SK-N-SH treated with all-trans-retinoic acid at 6 μM for 48 hours (cell line): ENCODE results near the gene WDR44.

Source experiments
- ATAC-seq: fragments of 200-7000 bp; cut with Tn5 transposase; 3 replicates; pipeline ENCODE4 v1.9.1; 2020; ENCODE audit warnings: mild to moderate bottlenecking, moderate library complexity
- BACH2 ChIP-seq: fragments of 250-450 bp; sonication (Bioruptor Pico); IDR thresholded peaks from 2 replicates; pipeline ENCODE4 v1.9.0; 2021; ENCODE audit warnings: mild to moderate bottlenecking, borderline replicate concordance
- ESRRG ChIP-seq: fragments of 250-450 bp; sonication (Bioruptor Pico); IDR thresholded peaks from 2 replicates; pipeline ENCODE4 v1.6.1; 2021; ENCODE audit warnings: mild to moderate bottlenecking
- GLIS3 ChIP-seq: fragments of 250-450 bp; sonication (Bioruptor Pico); IDR thresholded peaks from 2 replicates; pipeline ENCODE4 v1.5.0; 2020; ENCODE audit warnings: mild to moderate bottlenecking, moderate library complexity
- ISL1 ChIP-seq: fragments of 250-450 bp; sonication (Bioruptor Pico); IDR thresholded peaks from 2 replicates; pipeline ENCODE4 v2.1.2; 2022; ENCODE audit warnings: mild to moderate bottlenecking, moderate library complexity
- OSR1 ChIP-seq: fragments of 250-450 bp; sonication (Bioruptor Pico); IDR thresholded peaks from 2 replicates; pipeline ENCODE4 v1.8.0; 2022; ENCODE audit warnings: moderate library complexity, mild to moderate bottlenecking, inconsistent platforms
- PPARA ChIP-seq: fragments of 250-450 bp; sonication (Bioruptor Pico); IDR thresholded peaks from 2 replicates; pipeline ENCODE4 v1.5.0; 2020; ENCODE audit warnings: mild to moderate bottlenecking, borderline replicate concordance
- TCF4 ChIP-seq: fragments of 250-450 bp; sonication (Bioruptor Pico); IDR thresholded peaks from 2 replicates; pipeline ENCODE4 v1.8.0; 2021; ENCODE audit warnings: mild to moderate bottlenecking, moderate library complexity, borderline replicate concordance
- TOX ChIP-seq: fragments of 250-450 bp; sonication (Bioruptor Pico); IDR thresholded peaks from 2 replicates; pipeline ENCODE4 v1.8.0; 2021; ENCODE audit warnings: mild to moderate bottlenecking, moderate library complexity, borderline replicate concordance
- ZFP3 ChIP-seq: fragments of 250-450 bp; sonication (Bioruptor Pico); IDR thresholded peaks from 2 replicates; pipeline ENCODE4 v1.5.0; 2020; ENCODE audit warnings: mild to moderate bottlenecking, moderate library complexity
- ZNF565 ChIP-seq: fragments of 450-650 bp; formaldehyde crosslinking; conservative IDR thresholded peaks from 2 replicates; pipeline ENCODE4 v1.5.0; 2020; ENCODE audit warnings: low read depth, mild to moderate bottlenecking, moderate library complexity
- ZNF70 ChIP-seq: fragments of 450-650 bp; formaldehyde crosslinking; IDR thresholded peaks from 2 replicates; pipeline ENCODE4 v1.5.0; 2020; ENCODE audit warnings: mild to moderate bottlenecking, moderate library complexity
- ZNF8 ChIP-seq: fragments of 450-650 bp; formaldehyde crosslinking; IDR thresholded peaks from 2 replicates; pipeline ENCODE4 v1.5.0; 2020; ENCODE audit warnings: mild to moderate bottlenecking, moderate library complexity
- TF ChIP-seq, protein P1 (sequence below): fragments of 250-450 bp; sonication (Bioruptor Pico); IDR thresholded peaks from 2 replicates; pipeline ENCODE4 v1.8.0; 2020; ENCODE audit warnings: mild to moderate bottlenecking, moderate library complexity, borderline replicate concordance
- TF ChIP-seq, protein P2 (sequence below): fragments of 250-450 bp; sonication (Bioruptor Pico); IDR thresholded peaks from 2 replicates; pipeline ENCODE4 v1.5.1; 2021; ENCODE audit warnings: mild to moderate bottlenecking, moderate library complexity
- TF ChIP-seq, protein P3 (sequence below): fragments of 250-450 bp; sonication (Bioruptor Pico); IDR thresholded peaks from 2 replicates; pipeline ENCODE4 v1.5.0; 2020; ENCODE audit warnings: mild to moderate bottlenecking, moderate library complexity
- TF ChIP-seq, protein P4 (sequence below): fragments of 250-450 bp; sonication (Bioruptor Pico); IDR thresholded peaks from 2 replicates; pipeline ENCODE4 v1.8.0; 2021; ENCODE audit warnings: low read depth, mild to moderate bottlenecking, moderate library complexity, borderline replicate concordance
- TF ChIP-seq, protein P5 (sequence below): fragments of 250-450 bp; sonication (Bioruptor Pico); IDR thresholded peaks from 2 replicates; pipeline ENCODE4 v1.5.1; 2020; ENCODE audit warnings: low read depth, mild to moderate bottlenecking, moderate library complexity

Gene WDR44

DNA sequence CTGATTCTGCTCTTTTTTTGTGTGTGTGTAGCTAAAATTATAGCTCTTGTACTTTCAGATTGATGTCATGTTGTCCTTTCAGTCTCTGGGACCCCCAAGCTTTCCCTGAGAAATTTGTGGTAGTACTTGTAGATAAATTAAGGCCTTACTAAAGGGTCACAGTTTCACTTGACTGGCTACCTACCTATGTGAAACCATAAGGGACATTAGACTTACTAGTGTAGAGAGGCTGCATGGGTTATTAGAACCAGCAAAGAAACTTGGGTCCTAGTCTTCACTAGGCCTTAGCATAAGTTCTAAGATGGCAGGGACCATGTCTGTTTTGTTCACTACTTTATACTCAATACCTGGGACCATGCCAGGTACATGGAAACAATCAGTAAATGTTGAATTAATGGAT lies 21.4 kb downstream of the WDR44 start:
- TF ChIP-seq PPARA (no peak), BACH2 (no peak), TCF4 (no peak), ZNF565 (CRISPR knock-in tag) (no peak), TOX (CRISPR knock-in tag) (no peak), ESRRG (CRISPR knock-in tag) (no peak), ZNF8 (no peak), ZNF70 (CRISPR knock-in tag) (no peak), ZFP3 (CRISPR knock-in tag) (no peak), GLIS3 (CRISPR knock-in tag) (no peak)
- TF ChIP-seq, protein P1, sequence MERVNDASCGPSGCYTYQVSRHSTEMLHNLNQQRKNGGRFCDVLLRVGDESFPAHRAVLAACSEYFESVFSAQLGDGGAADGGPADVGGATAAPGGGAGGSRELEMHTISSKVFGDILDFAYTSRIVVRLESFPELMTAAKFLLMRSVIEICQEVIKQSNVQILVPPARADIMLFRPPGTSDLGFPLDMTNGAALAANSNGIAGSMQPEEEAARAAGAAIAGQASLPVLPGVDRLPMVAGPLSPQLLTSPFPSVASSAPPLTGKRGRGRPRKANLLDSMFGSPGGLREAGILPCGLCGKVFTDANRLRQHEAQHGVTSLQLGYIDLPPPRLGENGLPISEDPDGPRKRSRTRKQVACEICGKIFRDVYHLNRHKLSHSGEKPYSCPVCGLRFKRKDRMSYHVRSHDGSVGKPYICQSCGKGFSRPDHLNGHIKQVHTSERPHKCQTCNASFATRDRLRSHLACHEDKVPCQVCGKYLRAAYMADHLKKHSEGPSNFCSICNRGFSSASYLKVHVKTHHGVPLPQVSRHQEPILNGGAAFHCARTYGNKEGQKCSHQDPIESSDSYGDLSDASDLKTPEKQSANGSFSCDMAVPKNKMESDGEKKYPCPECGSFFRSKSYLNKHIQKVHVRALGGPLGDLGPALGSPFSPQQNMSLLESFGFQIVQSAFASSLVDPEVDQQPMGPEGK (CRISPR knock-in tag), result no peak
- TF ChIP-seq, protein P2, sequence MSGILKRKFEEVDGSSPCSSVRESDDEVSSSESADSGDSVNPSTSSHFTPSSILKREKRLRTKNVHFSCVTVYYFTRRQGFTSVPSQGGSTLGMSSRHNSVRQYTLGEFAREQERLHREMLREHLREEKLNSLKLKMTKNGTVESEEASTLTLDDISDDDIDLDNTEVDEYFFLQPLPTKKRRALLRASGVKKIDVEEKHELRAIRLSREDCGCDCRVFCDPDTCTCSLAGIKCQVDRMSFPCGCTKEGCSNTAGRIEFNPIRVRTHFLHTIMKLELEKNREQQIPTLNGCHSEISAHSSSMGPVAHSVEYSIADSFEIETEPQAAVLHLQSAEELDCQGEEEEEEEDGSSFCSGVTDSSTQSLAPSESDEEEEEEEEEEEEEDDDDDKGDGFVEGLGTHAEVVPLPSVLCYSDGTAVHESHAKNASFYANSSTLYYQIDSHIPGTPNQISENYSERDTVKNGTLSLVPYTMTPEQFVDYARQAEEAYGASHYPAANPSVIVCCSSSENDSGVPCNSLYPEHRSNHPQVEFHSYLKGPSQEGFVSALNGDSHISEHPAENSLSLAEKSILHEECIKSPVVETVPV (CRISPR knock-in tag), result no peak
- TF ChIP-seq, protein P3, sequence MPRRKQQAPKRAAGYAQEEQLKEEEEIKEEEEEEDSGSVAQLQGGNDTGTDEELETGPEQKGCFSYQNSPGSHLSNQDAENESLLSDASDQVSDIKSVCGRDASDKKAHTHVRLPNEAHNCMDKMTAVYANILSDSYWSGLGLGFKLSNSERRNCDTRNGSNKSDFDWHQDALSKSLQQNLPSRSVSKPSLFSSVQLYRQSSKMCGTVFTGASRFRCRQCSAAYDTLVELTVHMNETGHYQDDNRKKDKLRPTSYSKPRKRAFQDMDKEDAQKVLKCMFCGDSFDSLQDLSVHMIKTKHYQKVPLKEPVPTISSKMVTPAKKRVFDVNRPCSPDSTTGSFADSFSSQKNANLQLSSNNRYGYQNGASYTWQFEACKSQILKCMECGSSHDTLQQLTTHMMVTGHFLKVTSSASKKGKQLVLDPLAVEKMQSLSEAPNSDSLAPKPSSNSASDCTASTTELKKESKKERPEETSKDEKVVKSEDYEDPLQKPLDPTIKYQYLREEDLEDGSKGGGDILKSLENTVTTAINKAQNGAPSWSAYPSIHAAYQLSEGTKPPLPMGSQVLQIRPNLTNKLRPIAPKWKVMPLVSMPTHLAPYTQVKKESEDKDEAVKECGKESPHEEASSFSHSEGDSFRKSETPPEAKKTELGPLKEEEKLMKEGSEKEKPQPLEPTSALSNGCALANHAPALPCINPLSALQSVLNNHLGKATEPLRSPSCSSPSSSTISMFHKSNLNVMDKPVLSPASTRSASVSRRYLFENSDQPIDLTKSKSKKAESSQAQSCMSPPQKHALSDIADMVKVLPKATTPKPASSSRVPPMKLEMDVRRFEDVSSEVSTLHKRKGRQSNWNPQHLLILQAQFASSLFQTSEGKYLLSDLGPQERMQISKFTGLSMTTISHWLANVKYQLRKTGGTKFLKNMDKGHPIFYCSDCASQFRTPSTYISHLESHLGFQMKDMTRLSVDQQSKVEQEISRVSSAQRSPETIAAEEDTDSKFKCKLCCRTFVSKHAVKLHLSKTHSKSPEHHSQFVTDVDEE (CRISPR knock-in tag), result no peak
- TF ChIP-seq, protein P4, sequence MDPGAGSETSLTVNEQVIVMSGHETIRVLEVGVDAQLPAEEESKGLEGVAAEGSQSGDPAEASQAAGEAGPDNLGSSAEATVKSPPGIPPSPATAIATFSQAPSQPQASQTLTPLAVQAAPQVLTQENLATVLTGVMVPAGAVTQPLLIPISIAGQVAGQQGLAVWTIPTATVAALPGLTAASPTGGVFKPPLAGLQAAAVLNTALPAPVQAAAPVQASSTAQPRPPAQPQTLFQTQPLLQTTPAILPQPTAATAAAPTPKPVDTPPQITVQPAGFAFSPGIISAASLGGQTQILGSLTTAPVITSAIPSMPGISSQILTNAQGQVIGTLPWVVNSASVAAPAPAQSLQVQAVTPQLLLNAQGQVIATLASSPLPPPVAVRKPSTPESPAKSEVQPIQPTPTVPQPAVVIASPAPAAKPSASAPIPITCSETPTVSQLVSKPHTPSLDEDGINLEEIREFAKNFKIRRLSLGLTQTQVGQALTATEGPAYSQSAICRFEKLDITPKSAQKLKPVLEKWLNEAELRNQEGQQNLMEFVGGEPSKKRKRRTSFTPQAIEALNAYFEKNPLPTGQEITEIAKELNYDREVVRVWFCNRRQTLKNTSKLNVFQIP (CRISPR knock-in tag), result no peak
- ATAC-seq, result no peak

DNA sequence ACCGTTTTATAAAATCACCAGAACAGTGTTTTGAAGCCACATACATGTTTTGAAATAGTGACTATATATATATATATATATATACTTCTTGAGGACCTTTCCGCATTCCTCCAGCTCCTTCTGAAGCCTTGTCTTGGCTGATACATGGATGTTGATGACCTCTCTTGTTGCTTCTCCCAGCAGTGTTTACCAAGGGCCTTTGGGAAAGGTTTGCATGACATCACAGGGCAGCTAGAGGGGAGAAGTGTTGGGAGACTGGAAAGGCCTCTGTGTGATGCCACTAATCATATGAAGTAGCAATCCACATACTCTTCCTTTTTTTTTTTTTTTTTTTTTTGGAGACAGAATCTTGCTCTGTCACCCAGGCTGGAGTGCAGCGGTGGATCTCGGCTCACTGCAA lies 22.5 kb downstream of the WDR44 start:
- TF ChIP-seq OSR1 (CRISPR knock-in tag), result no peak
- no peak for TF ChIP-seq ISL1 (CRISPR knock-in tag)
- ATAC-seq, result no peak

DNA sequence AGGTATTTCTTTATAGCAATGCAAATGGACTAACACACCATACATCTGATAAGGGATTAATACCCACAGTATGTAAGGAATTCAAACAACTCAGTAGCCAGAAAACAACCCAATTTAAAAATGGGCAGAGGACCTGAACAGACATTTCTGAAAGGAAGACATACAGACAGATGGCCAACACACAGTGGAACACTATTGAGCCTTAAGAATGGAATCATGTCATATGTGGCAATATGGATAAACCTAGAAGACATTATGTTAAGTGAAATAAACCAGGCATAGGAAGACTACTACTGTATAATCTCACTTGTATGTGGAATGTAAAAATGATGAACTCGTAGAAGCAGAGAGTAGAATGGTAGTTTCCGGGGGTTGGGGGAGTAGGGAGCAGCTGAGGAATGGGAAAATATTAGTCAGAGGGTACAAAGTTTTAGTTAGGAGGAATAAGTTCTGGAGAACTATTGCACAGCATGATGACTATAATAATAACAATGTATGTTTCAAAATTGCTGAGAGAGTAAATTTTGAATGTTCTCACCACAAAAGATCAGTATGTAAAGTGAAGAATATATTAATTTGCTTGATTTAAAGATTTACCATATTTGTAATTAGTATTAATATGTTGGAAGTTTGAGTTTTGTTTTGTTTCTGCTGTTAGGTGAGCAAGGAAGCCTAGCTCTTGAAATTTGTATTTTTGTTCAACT lies 25.2 kb downstream of the WDR44 start:
- no peak; the same call in 2 of the 3 replicates for ATAC-seq

More for the DNA sequence above, 25.2 kb downstream of the WDR44 start:
- TF ChIP-seq, protein P4 (CRISPR knock-in tag), result no peak
- TF ChIP-seq, protein P5, sequence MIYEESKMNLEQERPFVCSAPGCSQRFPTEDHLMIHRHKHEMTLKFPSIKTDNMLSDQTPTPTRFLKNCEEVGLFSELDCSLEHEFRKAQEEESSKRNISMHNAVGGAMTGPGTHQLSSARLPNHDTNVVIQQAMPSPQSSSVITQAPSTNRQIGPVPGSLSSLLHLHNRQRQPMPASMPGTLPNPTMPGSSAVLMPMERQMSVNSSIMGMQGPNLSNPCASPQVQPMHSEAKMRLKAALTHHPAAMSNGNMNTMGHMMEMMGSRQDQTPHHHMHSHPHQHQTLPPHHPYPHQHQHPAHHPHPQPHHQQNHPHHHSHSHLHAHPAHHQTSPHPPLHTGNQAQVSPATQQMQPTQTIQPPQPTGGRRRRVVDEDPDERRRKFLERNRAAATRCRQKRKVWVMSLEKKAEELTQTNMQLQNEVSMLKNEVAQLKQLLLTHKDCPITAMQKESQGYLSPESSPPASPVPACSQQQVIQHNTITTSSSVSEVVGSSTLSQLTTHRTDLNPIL (CRISPR knock-in tag), result no peak
